Measurements from ENCODE around the gene FLACC1. TPM values are rescaled to one million over a fixed set of nuclear protein-coding genes. Genes with fewer than 3 reads are reported as not detected.
"Not testable (repeated sequence)": the region's sequence is repeated elsewhere in the genome, so short reads cannot be mapped to it uniquely, and the experiment has no call there.

Gene FLACC1
- total RNA-seq, 2 experiments from 2014 or later = 0.98 to 1.3 TPM

DNA sequence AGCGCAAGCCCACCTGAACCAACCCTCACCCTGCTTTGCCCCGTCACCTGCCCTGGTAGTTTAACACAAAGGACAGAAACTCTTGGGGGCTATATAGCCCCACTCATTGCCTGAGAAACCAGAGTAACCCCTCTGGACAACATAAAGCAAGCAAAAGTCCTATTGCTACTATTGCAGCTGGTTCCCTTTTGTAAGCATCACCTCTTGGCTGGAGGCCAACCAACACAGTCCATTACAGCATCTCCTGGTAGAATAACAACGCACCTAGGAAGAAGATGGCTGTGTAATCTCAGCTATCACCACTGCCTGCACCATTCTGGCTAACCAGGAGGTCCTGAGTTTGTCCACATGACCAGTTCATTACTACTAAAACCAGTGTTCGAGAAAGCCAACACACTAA is 36.4 kb downstream of the FLACC1 start:
- H3K4me3 Mint-ChIP-seq = no peak overlapping the region
- H3K36me3 Mint-ChIP-seq = peaks cover 52% of the 10 kb centered on the region
- DNase-seq = no peak
- H3K4me1 Mint-ChIP-seq = no peaks in the 10 kb centered on the region
- no peak overlapping the region for H3K27ac Mint-ChIP-seq
- H3K9me3 Mint-ChIP-seq = peaks cover 36% of the 10 kb centered on the region
- no peaks in the 10 kb centered on the region for H3K27me3 Mint-ChIP-seq

- Mint-ChIP-seq H3K4me3 (no peak overlapping the region), H3K9me3 (peaks cover 34% of the 10 kb centered on the region), H3K4me1 (no peaks in the 10 kb centered on the region), H3K36me3 (peaks cover 48% of the 10 kb centered on the region), H3K27ac (no peak overlapping the region), H3K27me3 (no peaks in the 10 kb centered on the region)
- no peak for DNase-seq
Measured at GRCh38 chr2:201320257-201320656, 36.9 kb downstream of the FLACC1 start.

DNA sequence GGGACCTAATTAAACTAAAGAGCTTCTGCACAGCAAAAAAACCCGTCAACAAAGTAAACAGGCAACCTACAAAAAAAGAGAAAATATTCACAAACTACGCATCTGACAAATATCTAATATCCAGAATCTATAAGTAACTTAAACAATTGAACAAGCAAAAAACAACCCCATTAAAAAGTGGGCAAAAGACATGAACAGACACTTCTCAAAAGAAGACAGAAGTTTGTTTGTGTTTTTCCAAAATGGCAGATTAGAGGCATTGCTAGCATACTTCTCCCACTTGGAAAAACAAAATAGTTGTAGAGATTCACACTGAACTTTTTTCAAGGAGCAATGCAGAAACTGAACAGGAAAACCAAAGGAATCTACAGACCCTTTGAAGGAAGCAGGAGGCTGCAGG is 37.6 kb downstream of the FLACC1 start:
- no peak for DNase-seq
- Mint-ChIP-seq H3K36me3 (peaks cover 50% of the 10 kb centered on the region), H3K4me1 (no peaks in the 10 kb centered on the region), H3K27ac (no peak overlapping the region), H3K9me3 (peaks cover 36% of the 10 kb centered on the region), H3K4me3 (no peak overlapping the region), H3K27me3 (no peaks in the 10 kb centered on the region)

GRCh38 chr2:201313362-201313761 is 43.8 kb downstream of the FLACC1 start:
- Mint-ChIP-seq H3K4me3 (no peak overlapping the region), H3K27ac (no peak overlapping the region), H3K27me3 (no peaks in the 10 kb centered on the region), H3K9me3 (peaks cover 36% of the 10 kb centered on the region), H3K36me3 (peaks cover 51% of the 10 kb centered on the region), H3K4me1 (no peaks in the 10 kb centered on the region)
- DNase-seq = no peak

- Mint-ChIP-seq H3K27me3 (no peaks in the 10 kb centered on the region), H3K9me3 (peaks cover 16% of the 10 kb centered on the region), H3K27ac (no peak overlapping the region), H3K36me3 (peaks cover 62% of the 10 kb centered on the region), H3K4me3 (no peak overlapping the region), H3K4me1 (no peaks in the 10 kb centered on the region)
- no peak for DNase-seq
Measured at GRCh38 chr2:201308914-201309313, 48.2 kb downstream of the FLACC1 start.

- Mint-ChIP-seq H3K27me3 (no peaks in the 10 kb centered on the region), H3K27ac (no peak overlapping the region), H3K4me3 (no peak overlapping the region), H3K4me1 (no peaks in the 10 kb centered on the region), H3K36me3 (peaks cover 65% of the 10 kb centered on the region), H3K9me3 (peaks cover 19% of the 10 kb centered on the region)
- no peak for DNase-seq
Measured at GRCh38 chr2:201307876-201308275, 49.3 kb downstream of the FLACC1 start.

DNA sequence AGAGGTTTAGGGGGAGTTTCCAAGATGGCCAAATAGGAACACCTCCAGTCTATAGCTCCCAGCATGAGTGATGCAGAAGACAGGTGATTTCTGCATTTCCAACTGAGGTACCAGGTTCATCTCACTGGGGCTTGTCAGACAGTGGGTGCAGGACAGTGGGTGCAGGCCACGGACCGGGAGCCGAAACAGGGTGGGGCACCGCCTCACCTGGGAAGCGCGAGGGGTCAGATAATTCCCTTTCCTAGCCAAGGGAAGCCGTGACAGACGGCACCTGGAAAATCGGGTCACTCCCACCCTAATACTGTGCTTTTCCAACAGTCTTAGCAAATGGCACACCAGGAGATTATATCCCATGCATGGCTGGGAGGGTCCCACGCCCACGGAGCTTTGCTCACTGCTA is 57.2 kb downstream of the FLACC1 start:
- H3K4me3 Mint-ChIP-seq, DNase-seq, H3K27ac Mint-ChIP-seq, H3K27me3 Mint-ChIP-seq, H3K4me1 Mint-ChIP-seq: not testable (repeated sequence)
- peaks cover 28% of the 10 kb centered on the region for H3K9me3 Mint-ChIP-seq
- H3K36me3 Mint-ChIP-seq = peaks cover 54% of the 10 kb centered on the region

- peaks cover 6% of the 10 kb centered on the region for H3K4me1 Mint-ChIP-seq
- DNase-seq = no peak
- peaks cover 50% of the 10 kb centered on the region for H3K36me3 Mint-ChIP-seq
- no peaks in the 10 kb centered on the region for H3K27me3 Mint-ChIP-seq
- H3K27ac Mint-ChIP-seq = no peak overlapping the region
- H3K9me3 Mint-ChIP-seq = peaks cover 27% of the 10 kb centered on the region
- H3K4me3 Mint-ChIP-seq = no peak overlapping the region
Measured at GRCh38 chr2:201298462-201299052, 58.6 kb downstream of the FLACC1 start.

DNA sequence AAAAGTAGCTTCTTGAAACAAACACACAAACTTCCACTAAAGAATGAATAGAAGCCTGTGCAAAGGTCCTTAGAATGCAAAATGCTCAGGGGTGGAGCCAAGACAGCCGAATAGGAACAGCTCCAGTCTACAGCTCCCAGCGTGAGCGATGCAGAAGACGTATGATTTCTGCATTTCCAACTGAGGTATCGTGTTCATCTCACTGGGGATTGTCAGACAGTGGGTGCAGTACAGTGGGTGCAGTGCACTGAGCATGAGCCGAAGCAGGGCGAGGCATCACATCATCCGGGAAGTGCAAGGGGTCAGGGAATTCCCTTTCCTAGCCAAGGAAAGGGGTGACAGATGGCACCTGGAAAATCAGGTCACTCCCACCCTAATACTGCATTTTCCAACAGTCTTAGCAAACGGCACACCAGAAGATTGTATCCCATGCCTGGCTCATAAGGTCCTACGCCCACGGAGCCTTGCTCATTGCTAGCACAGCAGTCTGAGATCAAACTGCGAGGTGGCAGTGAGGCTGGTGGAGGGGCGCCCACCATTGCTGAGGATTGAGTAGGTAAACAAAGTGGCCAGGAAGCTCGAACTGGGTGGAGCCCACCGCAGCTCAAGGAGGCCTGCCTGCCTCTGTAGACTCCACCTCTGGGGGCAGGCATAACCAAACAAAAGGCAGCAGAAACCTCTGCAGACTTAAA is 66.5 kb downstream of the FLACC1 start:
- peaks cover 21% of the 10 kb centered on the region for H3K9me3 Mint-ChIP-seq
- not testable (repeated sequence) for H3K4me3 Mint-ChIP-seq, DNase-seq, H3K27me3 Mint-ChIP-seq, H3K4me1 Mint-ChIP-seq, H3K27ac Mint-ChIP-seq
- peaks cover 74% of the 10 kb centered on the region for H3K36me3 Mint-ChIP-seq

DNA sequence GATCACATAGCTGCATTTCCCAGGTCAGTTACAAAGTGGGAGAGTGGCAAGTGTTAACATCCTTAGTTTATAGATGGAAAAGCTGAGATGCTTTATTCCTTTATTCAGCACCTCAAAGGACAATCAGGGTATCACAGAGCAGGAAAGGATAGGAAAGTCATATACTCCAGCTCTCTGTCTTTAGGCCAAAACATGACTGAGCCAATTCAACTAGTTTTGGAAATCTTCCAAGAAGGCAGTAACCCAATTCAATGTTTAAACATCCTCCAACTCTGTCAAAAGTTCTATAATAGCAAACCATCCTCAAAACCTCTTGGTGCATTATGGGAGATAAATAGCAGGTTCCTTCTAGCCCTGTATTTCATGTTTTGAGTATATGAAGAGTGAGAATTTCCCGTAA is 71.6 kb downstream of the FLACC1 start:
- DNase-seq = no peak

GRCh38 chr2:201280191-201281040 is 76.7 kb downstream of the FLACC1 start:
- H3K4me1 Mint-ChIP-seq = peaks cover 34% of the 10 kb centered on the region
- DNase-seq = no peak
- no peaks in the 10 kb centered on the region for H3K27me3 Mint-ChIP-seq
- peaks cover 48% of the 10 kb centered on the region for H3K36me3 Mint-ChIP-seq
- no peak overlapping the region for H3K4me3 Mint-ChIP-seq
- H3K27ac Mint-ChIP-seq = peak overlapping the region; percentile 14
- no peaks in the 10 kb centered on the region for H3K9me3 Mint-ChIP-seq

More for the DNA sequence above, 71.6 kb downstream of the FLACC1 start:
- Mint-ChIP-seq H3K4me1 (peaks cover 14% of the 10 kb centered on the region), H3K4me3 (no peak overlapping the region), H3K27me3 (no peaks in the 10 kb centered on the region), H3K9me3 (peaks cover under 1% of the 10 kb centered on the region), H3K27ac (no peak overlapping the region), H3K36me3 (peaks cover 60% of the 10 kb centered on the region)

DNA sequence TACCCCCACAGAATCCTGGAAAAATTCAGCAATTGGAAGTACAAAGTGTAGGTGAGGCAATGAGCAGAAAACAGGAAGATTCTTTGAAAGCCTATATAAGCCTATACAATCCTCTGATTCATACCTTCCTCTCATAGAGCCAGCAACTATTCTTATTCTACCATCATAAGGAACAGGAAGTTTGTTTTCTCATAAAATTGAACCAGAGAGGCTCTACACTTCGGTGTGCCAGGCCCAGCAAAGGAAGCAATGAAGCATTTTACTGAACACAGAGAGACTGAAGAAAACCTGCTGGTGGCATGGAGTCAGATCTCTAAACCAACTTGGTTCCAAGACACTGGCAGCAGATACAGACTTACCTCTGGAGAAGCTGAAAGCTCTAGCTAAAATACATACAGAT is 78.1 kb downstream of the FLACC1 start:
- peaks cover 48% of the 10 kb centered on the region for H3K36me3 Mint-ChIP-seq
- no peak for DNase-seq
- no peak overlapping the region for H3K4me3 Mint-ChIP-seq
- H3K9me3 Mint-ChIP-seq = no peaks in the 10 kb centered on the region
- H3K27ac Mint-ChIP-seq = peak overlapping the region; percentile 71
- H3K27me3 Mint-ChIP-seq = no peaks in the 10 kb centered on the region
- peaks cover 26% of the 10 kb centered on the region for H3K4me1 Mint-ChIP-seq

- H3K4me1 Mint-ChIP-seq = peaks cover 43% of the 10 kb centered on the region
Measured at GRCh38 chr2:201276511-201276910, 80.6 kb downstream of the FLACC1 start.

DNA sequence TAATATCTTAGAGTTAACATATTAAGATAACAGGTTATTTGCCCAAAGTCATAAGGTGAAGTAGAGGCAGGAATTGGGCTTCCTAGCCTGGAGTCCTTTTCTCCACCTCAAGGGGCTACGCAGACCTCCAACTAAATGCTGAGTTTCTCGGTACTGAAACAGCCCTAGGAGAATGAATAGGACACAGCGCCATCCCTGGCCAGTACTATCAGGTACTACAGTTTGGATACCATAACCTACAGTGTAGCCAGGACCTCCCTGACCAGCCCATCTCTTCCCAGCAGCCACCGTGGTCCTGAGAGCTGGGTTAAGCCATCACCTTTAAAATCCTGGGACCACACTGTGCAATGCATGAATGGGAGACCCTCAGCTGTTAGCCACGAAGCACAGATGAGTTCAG is 81.2 kb downstream of the FLACC1 start:
- no peak for DNase-seq
- peaks cover 45% of the 10 kb centered on the region for H3K4me1 Mint-ChIP-seq
- H3K4me3 Mint-ChIP-seq = no peak overlapping the region
- H3K27ac Mint-ChIP-seq = no peak overlapping the region
- no peaks in the 10 kb centered on the region for H3K27me3 Mint-ChIP-seq
- peaks cover 60% of the 10 kb centered on the region for H3K36me3 Mint-ChIP-seq
- no peaks in the 10 kb centered on the region for H3K9me3 Mint-ChIP-seq

More at GRCh38 chr2:201276511-201276910, 80.6 kb downstream of the FLACC1 start:
- Mint-ChIP-seq H3K27me3 (no peaks in the 10 kb centered on the region), H3K4me3 (no peak overlapping the region), H3K27ac (no peak overlapping the region), H3K36me3 (peaks cover 62% of the 10 kb centered on the region), H3K9me3 (no peaks in the 10 kb centered on the region)
- no peak for DNase-seq

- Mint-ChIP-seq H3K27ac (peak overlapping the region; percentile 69), H3K36me3 (peaks cover 54% of the 10 kb centered on the region), H3K9me3 (no peaks in the 10 kb centered on the region), H3K4me3 (no peak overlapping the region), H3K4me1 (peaks cover 44% of the 10 kb centered on the region), H3K27me3 (no peaks in the 10 kb centered on the region)
- DNase-seq = no peak
Measured at GRCh38 chr2:201275069-201275468, 82.1 kb downstream of the FLACC1 start.

Data from activated naive CD8-positive, alpha-beta T cell treated with anti-CD3 and anti-CD28 coated beads for 36 hours (primary cell).